Keratinocyte (primary cell): Measurements from ENCODE around the gene TRPV2. TPM values are rescaled to one million over a fixed set of nuclear protein-coding genes. Genes with fewer than 3 reads are reported as not detected.

Experiments used
- DNase-seq: peaks from one replicate; pipeline ENCODE4 v3.0.0-alpha.2; 2011; ENCODE audit warnings: low read depth, missing footprints, low spot score
- FAIRE-seq: peaks from 2 replicates; lab custom pipeline; 2011; peaks lifted over from hg19 to GRCh38; lab: Jason Lieb, UNC
- H2AFZ ChIP-seq: 2 replicates; pipeline ENCODE4 v1.6.0; 2012; ENCODE audit warnings: low read length, control low read depth, inconsistent platforms; ENCODE audit not compliant: control insufficient read depth
- H3K27ac ChIP-seq: 2 replicates; pipeline ENCODE4 v1.5.1; 2011; ENCODE audit warnings: low read length; ENCODE audit not compliant: control insufficient read depth, insufficient read depth
- H3K27me3 ChIP-seq: 3 replicates; pipeline ENCODE4 v1.6.0; 2011; ENCODE audit warnings: low read length; ENCODE audit not compliant: control insufficient read depth, insufficient read depth; ENCODE audit errors: extremely low read depth
- H3K36me3 ChIP-seq, 2 experiments: 2 replicates in 1 of 2; 3 replicates in 1 of 2; pipeline ENCODE4 v1.5.1; 2011; ENCODE audit warnings: low read length in 2 of 2, mild to moderate bottlenecking in 1 of 2; ENCODE audit not compliant: control insufficient read depth in 2 of 2, insufficient read depth in 2 of 2; ENCODE audit errors: extremely low read depth in 1 of 2
- H3K4me1 ChIP-seq: 3 replicates; pipeline ENCODE4 v1.5.1; 2011; ENCODE audit warnings: low read length; ENCODE audit not compliant: control insufficient read depth, insufficient read depth; ENCODE audit errors: extremely low read depth
- H3K4me2 ChIP-seq: 3 replicates; pipeline ENCODE4 v1.6.0; 2011; ENCODE audit warnings: low read depth, low read length; ENCODE audit not compliant: control insufficient read depth, insufficient read depth; ENCODE audit errors: extremely low read depth
- H3K4me3 ChIP-seq, 3 experiments: fragments of 200-600 bp in 1 of 3; sonication (generic) in 1 of 3; 2 replicates in 2 of 3; 3 replicates in 1 of 3; pipeline ENCODE4 v1.5.1; 2011 to 2016; ENCODE audit warnings: low read length in 3 of 3, mild to moderate bottlenecking in 3 of 3, control low read depth in 2 of 3, inconsistent platforms in 1 of 3, low read depth in 1 of 3, mixed read lengths in 1 of 3, mixed run types in 1 of 3, moderate library complexity in 1 of 3; ENCODE audit not compliant: control insufficient read depth in 2 of 3, insufficient read depth in 2 of 3; ENCODE audit errors: extremely low read depth in 1 of 3
- H3K79me2 ChIP-seq: 2 replicates; pipeline ENCODE4 v1.6.0; 2012; ENCODE audit warnings: low read length; ENCODE audit not compliant: control insufficient read depth, insufficient read depth
- H3K9ac ChIP-seq: 3 replicates; pipeline ENCODE4 v1.6.0; 2011; ENCODE audit warnings: low read length; ENCODE audit not compliant: control insufficient read depth, insufficient read depth; ENCODE audit errors: extremely low read depth
- H3K9me1 ChIP-seq: 3 replicates; pipeline ENCODE4 v1.6.0; 2011; ENCODE audit warnings: low read length; ENCODE audit not compliant: control insufficient read depth, insufficient read depth; ENCODE audit errors: extremely low read depth
- H3K9me3 ChIP-seq: 2 replicates; pipeline ENCODE4 v1.5.1; 2012; ENCODE audit warnings: low read depth, low read length; ENCODE audit not compliant: control insufficient read depth
- H4K20me1 ChIP-seq: 3 replicates; pipeline ENCODE4 v1.6.0; 2011; ENCODE audit warnings: low read length; ENCODE audit not compliant: control insufficient read depth, insufficient read depth; ENCODE audit errors: extremely low read depth
- CTCF ChIP-seq, 3 experiments: IDR thresholded peaks in 1 of 3; conservative IDR thresholded peaks in 1 of 3; optimal IDR thresholded peaks in 1 of 3; 2 replicates in 2 of 3; 3 replicates in 1 of 3; pipeline versions ENCODE3 to v1.5.1; 2011; ENCODE audit warnings: low read length in 3 of 3, mild to moderate bottlenecking in 3 of 3, moderate library complexity in 2 of 3, control low read depth in 1 of 3, inconsistent platforms in 1 of 3; ENCODE audit not compliant: insufficient read depth in 2 of 3; ENCODE audit errors: extremely low read depth in 1 of 3
- EZH2 ChIP-seq: IDR thresholded peaks from one replicate; pipeline ENCODE4 v1.6.1; 2012; ENCODE audit warnings: inconsistent platforms, mild to moderate bottlenecking, low read length, moderate library complexity
- dilution Hi-C: fragments of 300-500 bp; cut with MboI; formaldehyde crosslinking; loops from one replicate; pipeline ENCODE4 v1.7.0; 2020; ENCODE audit warnings: low sequenced_read_pairs; ENCODE audit not compliant: extremely low pct_ligation_motif_present
- polyA plus RNA-seq, 5 experiments: library from polyadenylated mRNA; depleted of rRNA in 3 of 5; stranded (reverse) in 3 of 5; stranded (forward) in 1 of 5; unstranded in 1 of 5; fragments of >200 nt; gene quantifications; 1 replicate in 1 of 5; 2 replicates in 3 of 5; 3 replicates in 1 of 5; pipeline versions ENCODE4 v1.2.1 to v1.2.3, GENCODE V29; 2011 to 2012; ENCODE audit warnings: missing spikeins in 2 of 5, low read depth in 1 of 5, low replicate concordance in 1 of 5

The TRPV2 gene
- polyA plus RNA-seq, 1 donor (not counting 4 experiments of a cell fraction or from before 2014, with no cell fraction given), result 0.09 TPM

GRCh38 chr17:16417399-16417798 is 2.0 kb downstream of the TRPV2 start:
- H3K4me1 ChIP-seq, result peaks cover 29% of the 10 kb centered on the region
- no peak overlapping the region for H3K4me3 ChIP-seq
- no peak for FAIRE-seq
- no peaks in the 10 kb centered on the region for H4K20me1 ChIP-seq
- H3K4me2 ChIP-seq, result no peak overlapping the region
- H2AFZ ChIP-seq, result no peak overlapping the region
- dilution Hi-C loops, result no loop called here
- H3K27me3 ChIP-seq, result no peaks in the 10 kb centered on the region
- H3K9ac ChIP-seq, result no peak overlapping the region
- no peak for TF ChIP-seq EZH2
- TF ChIP-seq CTCF (optimal IDR thresholded peaks at IDR 0.05 in 1 of 3, IDR thresholded peaks at IDR 0.05 in 1 of 3, conservative IDR thresholded peaks at IDR 0.05 in 1 of 3; ENCODE audit: extremely low read depth in 1 of 3, insufficient read depth in 2 of 3, low read length in 3 of 3), result no peak
- no peaks in the 10 kb centered on the region for H3K9me3 ChIP-seq
- no peaks in the 10 kb centered on the region for H3K79me2 ChIP-seq
- H3K9me1 ChIP-seq, result peaks cover 5% of the 10 kb centered on the region
- H3K27ac ChIP-seq, result no peak overlapping the region
- no peaks in the 10 kb centered on the region for H3K36me3 ChIP-seq
- DNase-seq, result no peak

DNA sequence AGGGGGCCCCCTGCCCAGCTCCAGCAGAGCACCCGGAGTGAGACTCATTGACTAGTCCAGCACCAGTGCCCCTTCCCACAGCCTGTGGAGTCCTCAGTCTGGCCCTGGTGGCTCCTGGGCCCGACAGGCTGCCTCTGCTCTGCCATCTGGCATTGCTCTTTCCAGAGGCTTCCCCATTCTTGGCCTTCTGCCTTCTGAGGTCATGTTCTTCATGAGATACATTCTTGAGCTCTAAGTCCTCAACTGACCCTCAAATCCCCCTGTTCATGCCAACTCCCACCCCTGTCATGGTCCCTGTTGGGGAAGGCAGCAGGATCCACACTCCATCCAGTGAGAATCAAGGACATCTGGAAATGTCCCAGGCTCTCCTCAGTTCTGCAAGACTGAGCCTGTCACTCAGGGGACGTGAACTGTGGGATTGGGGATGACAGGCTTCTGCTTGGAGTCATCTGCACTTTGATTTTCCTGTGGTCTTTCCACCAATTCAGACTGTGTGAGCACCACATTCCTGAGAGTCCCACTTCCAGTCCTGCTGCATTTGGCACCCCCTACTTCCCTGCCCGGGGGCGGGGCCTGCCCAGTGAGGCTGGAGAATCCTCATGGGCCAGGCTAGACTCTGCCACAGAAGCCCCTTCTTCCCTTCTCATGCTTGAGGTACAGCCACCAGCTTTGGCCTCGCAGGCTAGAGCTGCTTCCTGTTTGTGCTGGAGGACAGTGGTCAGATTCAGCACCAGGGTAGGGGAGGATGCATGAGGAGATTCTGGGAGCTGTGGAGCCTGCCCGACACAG is 2.7 kb downstream of the TRPV2 start:
- no peaks in the 10 kb centered on the region for H3K27me3 ChIP-seq
- H3K4me2 ChIP-seq, result peak overlapping the region; percentile 41
- H3K9ac ChIP-seq, result peak overlapping the region; percentile 22
- no peaks in the 10 kb centered on the region for H3K36me3 ChIP-seq
- H3K9me3 ChIP-seq, result no peaks in the 10 kb centered on the region
- no peak overlapping the region for H2AFZ ChIP-seq
- FAIRE-seq, result peak; percentile 79
- H3K27ac ChIP-seq, result no peak overlapping the region
- dilution Hi-C loops, result no loop called here
- no peak for TF ChIP-seq CTCF (optimal IDR thresholded peaks at IDR 0.05 in 1 of 3, IDR thresholded peaks at IDR 0.05 in 1 of 3, conservative IDR thresholded peaks at IDR 0.05 in 1 of 3; ENCODE audit: extremely low read depth in 1 of 3, insufficient read depth in 2 of 3, low read length in 3 of 3)
- TF ChIP-seq EZH2, result no peak
- DNase-seq, result no peak
- H3K4me1 ChIP-seq, result peaks cover 34% of the 10 kb centered on the region
- no peaks in the 10 kb centered on the region for H3K79me2 ChIP-seq
- peaks cover 5% of the 10 kb centered on the region for H3K9me1 ChIP-seq
- no peaks in the 10 kb centered on the region for H4K20me1 ChIP-seq
- H3K4me3 ChIP-seq, result peak overlapping the region in 1 of 3 experiments; percentile 27
